ENCODE results near the gene CREB5.

CREB5 gene

GRCh38 chr7:28707291-28707690 lies 295.0 kb downstream of the CREB5 start:
- FAIRE-seq (no peak), DNase-seq (ENCODE audit: insufficient read length, low spot score) (no peak)
- TF ChIP-seq, protein P1, sequence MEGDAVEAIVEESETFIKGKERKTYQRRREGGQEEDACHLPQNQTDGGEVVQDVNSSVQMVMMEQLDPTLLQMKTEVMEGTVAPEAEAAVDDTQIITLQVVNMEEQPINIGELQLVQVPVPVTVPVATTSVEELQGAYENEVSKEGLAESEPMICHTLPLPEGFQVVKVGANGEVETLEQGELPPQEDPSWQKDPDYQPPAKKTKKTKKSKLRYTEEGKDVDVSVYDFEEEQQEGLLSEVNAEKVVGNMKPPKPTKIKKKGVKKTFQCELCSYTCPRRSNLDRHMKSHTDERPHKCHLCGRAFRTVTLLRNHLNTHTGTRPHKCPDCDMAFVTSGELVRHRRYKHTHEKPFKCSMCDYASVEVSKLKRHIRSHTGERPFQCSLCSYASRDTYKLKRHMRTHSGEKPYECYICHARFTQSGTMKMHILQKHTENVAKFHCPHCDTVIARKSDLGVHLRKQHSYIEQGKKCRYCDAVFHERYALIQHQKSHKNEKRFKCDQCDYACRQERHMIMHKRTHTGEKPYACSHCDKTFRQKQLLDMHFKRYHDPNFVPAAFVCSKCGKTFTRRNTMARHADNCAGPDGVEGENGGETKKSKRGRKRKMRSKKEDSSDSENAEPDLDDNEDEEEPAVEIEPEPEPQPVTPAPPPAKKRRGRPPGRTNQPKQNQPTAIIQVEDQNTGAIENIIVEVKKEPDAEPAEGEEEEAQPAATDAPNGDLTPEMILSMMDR (IDR thresholded peaks at IDR 0.05; ENCODE audit: insufficient read depth, missing control alignments): no peak

- TF ChIP-seq, protein P1 (IDR thresholded peaks at IDR 0.05; ENCODE audit: insufficient read depth, missing control alignments): no peak
- FAIRE-seq (no peak), DNase-seq (ENCODE audit: insufficient read length, low spot score) (no peak)
Observed at GRCh38 chr7:28708033-28708951, 296.0 kb downstream of the CREB5 start.

- no peak for FAIRE-seq
- DNase-seq (ENCODE audit: insufficient read length, low spot score): no peak
- TF ChIP-seq, protein P1 (IDR thresholded peaks at IDR 0.05; ENCODE audit: insufficient read depth, missing control alignments): no peak
Observed at GRCh38 chr7:28709748-28710147, 297.4 kb downstream of the CREB5 start.

- TF ChIP-seq, protein P1 (IDR thresholded peaks at IDR 0.05; ENCODE audit: insufficient read depth, missing control alignments): no peak
- FAIRE-seq (no peak), DNase-seq (ENCODE audit: insufficient read length, low spot score) (no peak)
Observed at GRCh38 chr7:28711114-28711513, 298.8 kb downstream of the CREB5 start.

GRCh38 chr7:28714459-28715120 lies 302.3 kb downstream of the CREB5 start:
- DNase-seq (ENCODE audit: insufficient read length, low spot score): no peak
- no peak for FAIRE-seq
- TF ChIP-seq, protein P1 (IDR thresholded peaks at IDR 0.05; ENCODE audit: insufficient read depth, missing control alignments): no peak

GRCh38 chr7:28717445-28718054 lies 305.2 kb downstream of the CREB5 start:
- FAIRE-seq (no peak), DNase-seq (ENCODE audit: insufficient read length, low spot score) (no peak)

More at GRCh38 chr7:28717445-28718054, 305.2 kb downstream of the CREB5 start:
- TF ChIP-seq, protein P1 (IDR thresholded peaks at IDR 0.05; ENCODE audit: insufficient read depth, missing control alignments): no peak

Measured in D721Med (cell line).